Measurements from ENCODE around the gene ZZZ3.
"Not testable (repeated sequence)": the region's sequence is repeated elsewhere in the genome, so short reads cannot be mapped to it uniquely, and the experiment has no call there.

ZZZ3 gene

GRCh38 chr1:77670330-77670729 is 12.1 kb downstream of the ZZZ3 start:
- no peak for DNase-seq (ENCODE audit: low read depth)

GRCh38 chr1:77668924-77669449 is 13.5 kb downstream of the ZZZ3 start:
- DNase-seq (ENCODE audit: low read depth): no peak

- no peak for DNase-seq (ENCODE audit: low read depth)
These were observed 17.4 kb downstream of the ZZZ3 start for GRCh38 chr1:77664939-77665516.

- no peak for DNase-seq (ENCODE audit: low read depth)
These were observed 20.8 kb downstream of the ZZZ3 start for GRCh38 chr1:77661696-77662095.

GRCh38 chr1:77659879-77660593 is 22.4 kb downstream of the ZZZ3 start:
- no peak for DNase-seq (ENCODE audit: low read depth)

GRCh38 chr1:77658271-77658670 is 24.2 kb downstream of the ZZZ3 start:
- no peak for DNase-seq (ENCODE audit: low read depth)

- DNase-seq (ENCODE audit: low read depth): no peak
These were observed 27.0 kb downstream of the ZZZ3 start for GRCh38 chr1:77655431-77655974.

- no peak for DNase-seq (ENCODE audit: low read depth)
These were observed 29.4 kb downstream of the ZZZ3 start for GRCh38 chr1:77652970-77653516.

- DNase-seq (ENCODE audit: low read depth): no peak
These were observed 30.2 kb downstream of the ZZZ3 start for GRCh38 chr1:77652268-77652667.

GRCh38 chr1:77649127-77649526 is 33.3 kb downstream of the ZZZ3 start:
- DNase-seq (ENCODE audit: low read depth): no peak

- not testable (repeated sequence) for DNase-seq (ENCODE audit: low read depth)
These were observed 36.2 kb downstream of the ZZZ3 start for GRCh38 chr1:77646224-77646623.

GRCh38 chr1:77643456-77643855 is 39.0 kb downstream of the ZZZ3 start:
- DNase-seq (ENCODE audit: low read depth): no peak

GRCh38 chr1:77642941-77643340 is 39.5 kb downstream of the ZZZ3 start:
- DNase-seq (ENCODE audit: low read depth): no peak

GRCh38 chr1:77642196-77642595 is 40.3 kb downstream of the ZZZ3 start:
- DNase-seq (ENCODE audit: low read depth): no peak

GRCh38 chr1:77639557-77640069 is 42.8 kb downstream of the ZZZ3 start:
- no peak for DNase-seq (ENCODE audit: low read depth)

- peak; percentile 20 for DNase-seq (ENCODE audit: low read depth)
These were observed 43.4 kb downstream of the ZZZ3 start for GRCh38 chr1:77639056-77639455.

- DNase-seq (ENCODE audit: low read depth): no peak
These were observed 45.6 kb downstream of the ZZZ3 start for GRCh38 chr1:77636864-77637263.

Measured in GM04503 (cell line).